B cell (primary cell): ENCODE results near the gene VPS26B.

ENCODE experiments used
- EZH2 ChIP-seq: IDR thresholded peaks from 2 replicates; pipeline ENCODE4 v1.6.1; 2012; ENCODE audit warnings: borderline replicate concordance, low read depth, mild to moderate bottlenecking, moderate library complexity, low read length; ENCODE audit not compliant: insufficient read depth, poor library complexity, severe bottlenecking
- TF ChIP-seq, protein P1 (sequence below): fragments of 200-600 bp; IDR thresholded peaks from one replicate; pipeline ENCODE4 v1.8.0; 2022; ENCODE audit warnings: antibody characterized with exemption, mild to moderate bottlenecking

DNA sequence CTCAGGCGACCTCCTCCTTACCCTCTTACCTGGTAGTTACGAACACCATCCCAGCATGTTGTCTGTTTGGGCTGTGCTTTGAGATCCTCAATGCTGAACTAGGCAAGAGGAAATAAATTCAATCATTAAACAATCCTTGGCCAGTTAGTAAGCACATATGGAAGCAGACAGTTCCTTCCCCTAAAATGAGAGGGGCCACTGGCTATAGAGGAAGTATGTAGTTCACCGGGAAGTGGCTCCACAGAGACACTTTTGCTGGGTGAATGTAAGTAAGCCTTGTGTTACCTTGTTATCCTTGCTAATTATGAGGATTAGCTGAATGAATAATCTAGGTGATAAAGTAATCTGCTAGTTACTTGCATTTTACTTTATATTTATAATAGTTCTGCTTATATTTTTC, 25.8 kb downstream of the VPS26B start:
- TF ChIP-seq, protein P1, sequence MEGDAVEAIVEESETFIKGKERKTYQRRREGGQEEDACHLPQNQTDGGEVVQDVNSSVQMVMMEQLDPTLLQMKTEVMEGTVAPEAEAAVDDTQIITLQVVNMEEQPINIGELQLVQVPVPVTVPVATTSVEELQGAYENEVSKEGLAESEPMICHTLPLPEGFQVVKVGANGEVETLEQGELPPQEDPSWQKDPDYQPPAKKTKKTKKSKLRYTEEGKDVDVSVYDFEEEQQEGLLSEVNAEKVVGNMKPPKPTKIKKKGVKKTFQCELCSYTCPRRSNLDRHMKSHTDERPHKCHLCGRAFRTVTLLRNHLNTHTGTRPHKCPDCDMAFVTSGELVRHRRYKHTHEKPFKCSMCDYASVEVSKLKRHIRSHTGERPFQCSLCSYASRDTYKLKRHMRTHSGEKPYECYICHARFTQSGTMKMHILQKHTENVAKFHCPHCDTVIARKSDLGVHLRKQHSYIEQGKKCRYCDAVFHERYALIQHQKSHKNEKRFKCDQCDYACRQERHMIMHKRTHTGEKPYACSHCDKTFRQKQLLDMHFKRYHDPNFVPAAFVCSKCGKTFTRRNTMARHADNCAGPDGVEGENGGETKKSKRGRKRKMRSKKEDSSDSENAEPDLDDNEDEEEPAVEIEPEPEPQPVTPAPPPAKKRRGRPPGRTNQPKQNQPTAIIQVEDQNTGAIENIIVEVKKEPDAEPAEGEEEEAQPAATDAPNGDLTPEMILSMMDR = no peak
- no peak for TF ChIP-seq EZH2
